GM18951 (cell line): ENCODE data around the gene DLGAP4.

Experiments used
- POLR2A ChIP-seq: IDR thresholded peaks from 4 replicates; pipeline ENCODE4 v1.6.1; 2011; ENCODE audit warnings: mild to moderate bottlenecking; ENCODE audit not compliant: insufficient read length, insufficient read depth; ENCODE audit errors: extremely low read depth
- in situ Hi-C: fragments of 300-500 bp; cut with MboI; formaldehyde crosslinking; loops from one replicate; pipeline ENCODE4 v1.12.0; 2022; ENCODE audit warnings: low sequenced_read_pairs, mixed read lengths, inconsistent platforms; ENCODE audit not compliant: unreplicated experiment

DLGAP4 gene

DNA sequence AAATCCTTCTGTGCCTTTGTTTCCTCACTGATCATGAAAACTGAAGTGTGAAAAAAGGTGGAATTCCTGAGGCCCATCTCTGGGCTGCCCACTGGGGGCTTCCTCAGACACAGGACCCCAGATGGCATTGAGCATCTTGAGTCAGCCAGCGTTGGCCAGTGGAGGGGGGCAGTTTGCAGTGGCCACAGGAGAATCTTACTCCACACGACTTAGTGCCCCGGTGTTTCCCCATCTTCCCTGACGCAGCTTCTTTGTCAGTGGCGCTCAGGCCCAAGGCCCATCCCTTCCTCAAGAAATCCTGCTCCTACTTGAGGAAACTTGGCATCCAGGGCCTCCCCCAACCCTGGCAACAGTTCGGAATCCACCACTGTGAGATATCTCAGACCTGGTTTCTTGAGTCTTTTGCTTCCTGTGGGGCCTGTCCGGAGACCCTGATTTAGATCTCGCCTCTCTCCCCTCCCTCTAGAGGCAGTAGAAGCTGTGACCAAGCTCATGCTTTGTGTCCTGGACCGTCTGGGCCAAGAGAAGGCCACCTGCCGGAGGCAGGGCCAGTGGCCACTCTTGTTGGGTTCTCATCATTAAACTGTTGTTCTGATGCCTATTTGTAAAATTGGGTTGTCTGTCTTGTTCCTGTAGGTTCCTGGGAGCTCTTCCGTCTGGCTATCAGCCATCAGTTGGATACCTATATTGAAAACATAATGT is 20.2 kb upstream of the DLGAP4 start:
- in situ Hi-C loops, result no loop called here
- TF ChIP-seq POLR2A, result no peak

DNA sequence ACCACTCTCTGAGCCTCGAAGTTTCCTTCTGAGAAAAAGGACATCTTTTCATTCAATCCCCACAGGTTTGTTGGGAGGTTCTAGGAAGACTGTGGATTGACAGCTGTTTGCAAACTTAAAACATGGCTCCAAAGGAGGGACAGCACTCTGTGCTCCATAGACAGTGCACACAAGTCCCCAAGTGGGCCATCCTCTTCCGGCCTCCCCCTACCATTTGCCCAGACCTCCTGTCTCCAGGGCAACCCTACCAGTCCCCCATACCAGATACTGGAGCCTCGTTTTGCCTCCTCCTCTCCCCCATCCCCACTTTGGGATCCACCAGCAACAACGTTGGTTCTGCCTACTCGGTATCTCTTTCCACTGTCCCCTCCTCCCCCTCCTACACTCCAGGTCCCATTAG is 8.5 kb upstream of the DLGAP4 start:
- TF ChIP-seq POLR2A, result no peak
- in situ Hi-C loops, result no loop called here

DNA sequence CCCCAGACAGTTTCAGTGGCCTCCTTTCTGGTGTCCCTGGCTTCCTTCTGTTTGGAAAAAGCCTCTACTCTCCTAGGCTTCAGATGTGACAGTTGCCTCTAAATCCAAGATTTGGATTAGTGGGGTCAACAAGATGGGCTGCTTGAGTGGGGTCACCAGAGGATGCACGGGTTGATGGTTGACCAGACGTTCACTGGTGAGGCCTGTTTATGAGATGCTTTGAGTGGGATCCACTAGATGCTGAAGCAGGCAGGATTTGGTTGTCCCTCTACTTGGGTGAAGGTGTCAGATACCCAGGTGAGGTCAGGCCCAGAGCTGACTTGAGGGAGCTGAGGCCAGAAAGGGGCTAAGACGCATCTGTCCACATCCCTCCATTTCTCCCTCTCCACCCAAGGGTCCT is 8.1 kb upstream of the DLGAP4 start:
- in situ Hi-C loops, result no loop called here
- TF ChIP-seq POLR2A, result no peak

DNA sequence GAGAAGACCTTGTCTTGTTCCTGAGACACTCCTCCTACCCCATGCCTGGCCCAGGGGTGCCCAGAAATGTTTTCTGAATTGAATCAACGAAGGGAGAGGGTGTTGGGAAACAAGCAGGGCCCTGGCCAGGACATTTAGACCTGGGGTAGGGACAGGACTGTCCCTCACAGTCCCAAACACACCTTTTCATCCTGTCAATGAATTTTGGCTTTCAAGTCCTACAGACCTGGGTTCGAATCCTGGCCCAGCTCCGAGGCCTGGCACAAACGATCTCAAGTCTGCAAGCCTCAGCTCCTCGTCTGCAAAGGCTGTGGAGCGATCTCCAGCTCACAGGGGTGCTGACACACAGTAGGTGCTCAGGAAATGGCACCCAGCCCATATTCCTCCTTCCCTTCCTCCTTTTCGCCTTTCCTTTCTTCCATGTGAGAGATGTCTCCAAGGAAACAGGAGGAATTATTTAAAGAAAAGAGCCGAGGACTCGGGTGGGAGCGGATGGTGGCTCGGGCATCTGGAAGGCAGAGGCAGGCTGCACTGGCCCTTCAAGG is 7.3 kb upstream of the DLGAP4 start:
- no peak for TF ChIP-seq POLR2A
- in situ Hi-C loops, result no loop called here

DNA sequence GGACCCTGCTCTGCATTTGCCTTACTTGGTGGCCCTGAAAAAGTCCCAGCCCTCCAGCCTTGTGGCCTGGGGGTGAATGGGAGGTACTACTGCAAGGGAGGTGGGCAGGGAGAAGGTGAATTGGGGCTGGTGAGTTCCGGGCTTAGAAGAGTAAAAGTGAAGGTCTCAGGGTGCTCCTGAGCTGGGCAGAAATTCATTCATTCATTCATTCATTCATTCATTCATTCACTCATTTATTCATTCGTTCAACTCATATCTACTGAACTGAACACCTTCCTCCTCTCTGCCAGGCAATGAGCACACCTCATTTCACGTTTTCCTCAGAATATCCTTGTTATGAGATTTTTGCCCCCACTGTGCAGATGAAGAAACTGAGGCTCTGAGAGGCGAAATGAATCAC is 6.7 kb upstream of the DLGAP4 start:
- in situ Hi-C loops, result no loop called here
- TF ChIP-seq POLR2A, result no peak

DNA sequence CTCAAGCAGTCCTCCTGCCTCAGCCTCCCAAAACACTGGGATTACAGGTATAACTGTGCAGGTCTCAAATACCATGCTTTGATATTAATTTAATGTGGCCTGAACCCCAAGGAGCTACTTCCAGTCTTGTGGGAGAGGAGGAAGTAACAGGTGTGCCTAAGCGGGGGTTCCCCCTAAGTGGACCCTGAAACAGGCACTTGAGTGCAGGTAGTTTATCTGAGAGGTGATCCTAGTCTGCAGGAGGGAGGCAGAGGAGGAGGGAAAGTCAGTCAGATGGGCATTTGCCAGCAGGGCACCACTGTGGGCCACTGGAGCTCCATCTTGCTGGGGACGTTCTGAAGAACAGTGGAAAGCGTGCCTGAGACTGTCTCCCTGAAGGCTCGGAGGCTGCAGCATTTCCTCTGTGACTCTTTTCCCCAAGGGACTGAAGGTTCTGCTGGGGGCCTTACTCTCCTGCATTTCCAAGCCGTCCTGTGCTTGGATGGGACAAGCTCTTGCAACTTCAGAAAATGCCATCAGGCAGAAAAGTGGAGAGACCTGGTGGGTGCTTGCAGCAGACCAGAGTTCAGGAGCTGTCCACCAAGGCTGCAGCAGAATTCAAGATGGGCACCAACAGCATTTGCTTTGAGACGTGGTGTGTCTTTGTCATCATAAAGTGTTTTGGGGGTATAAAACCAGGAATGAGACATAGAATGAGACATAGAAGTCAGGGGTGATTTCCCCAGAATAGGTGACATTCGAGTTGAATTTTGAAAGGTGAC is 4.6 kb upstream of the DLGAP4 start:
- in situ Hi-C loops, result no loop called here
- TF ChIP-seq POLR2A, result no peak

DNA sequence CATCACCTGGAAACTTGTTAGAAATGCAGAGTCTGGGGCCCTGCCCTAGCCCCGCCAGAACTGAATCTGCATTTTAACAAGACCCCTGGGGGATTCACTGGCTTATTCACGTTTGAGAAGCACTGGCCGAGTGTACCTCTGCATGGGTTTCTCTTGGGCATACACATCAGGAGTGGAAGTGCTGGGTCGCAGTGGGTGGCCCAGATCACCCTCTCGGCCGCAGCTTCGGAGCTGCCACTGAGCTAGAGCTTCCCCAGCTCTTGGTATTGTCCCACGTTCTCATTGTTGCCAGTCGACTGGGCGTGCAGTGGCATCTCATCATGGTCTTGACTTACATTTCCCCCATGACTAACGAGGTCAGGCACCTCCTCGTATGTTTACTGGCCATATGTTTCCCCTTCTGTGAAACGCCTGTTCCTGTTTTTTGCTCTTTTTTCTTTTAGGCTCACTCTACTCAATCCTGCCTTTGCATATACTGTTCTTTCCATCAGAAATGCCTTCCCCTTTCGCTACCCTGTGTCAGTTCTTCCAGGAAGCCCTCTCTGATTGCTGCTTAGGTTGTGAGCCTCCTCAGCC is 3.0 kb upstream of the DLGAP4 start:
- in situ Hi-C loops, result no loop called here
- TF ChIP-seq POLR2A, result no peak

DNA sequence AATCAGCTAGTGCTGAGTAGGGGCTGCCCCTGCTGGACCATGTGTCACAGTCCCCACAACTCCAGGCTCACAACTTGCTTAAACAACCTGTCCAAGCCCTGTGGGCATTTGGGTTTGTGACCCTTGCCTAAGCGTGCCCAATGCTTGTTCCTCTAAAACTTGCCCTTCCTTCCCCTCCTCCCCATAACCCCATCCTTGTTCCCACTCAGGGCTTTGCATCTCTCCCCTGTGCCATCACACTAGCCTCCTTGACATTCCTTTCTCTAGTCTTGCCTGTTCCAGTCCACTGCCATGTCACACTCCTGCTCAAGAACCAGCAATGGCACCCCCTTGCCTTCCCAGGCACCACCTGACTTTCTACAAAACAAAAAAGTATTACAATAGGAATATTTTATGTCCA is 2.3 kb upstream of the DLGAP4 start:
- in situ Hi-C loops, result no loop called here
- no peak for TF ChIP-seq POLR2A

DNA sequence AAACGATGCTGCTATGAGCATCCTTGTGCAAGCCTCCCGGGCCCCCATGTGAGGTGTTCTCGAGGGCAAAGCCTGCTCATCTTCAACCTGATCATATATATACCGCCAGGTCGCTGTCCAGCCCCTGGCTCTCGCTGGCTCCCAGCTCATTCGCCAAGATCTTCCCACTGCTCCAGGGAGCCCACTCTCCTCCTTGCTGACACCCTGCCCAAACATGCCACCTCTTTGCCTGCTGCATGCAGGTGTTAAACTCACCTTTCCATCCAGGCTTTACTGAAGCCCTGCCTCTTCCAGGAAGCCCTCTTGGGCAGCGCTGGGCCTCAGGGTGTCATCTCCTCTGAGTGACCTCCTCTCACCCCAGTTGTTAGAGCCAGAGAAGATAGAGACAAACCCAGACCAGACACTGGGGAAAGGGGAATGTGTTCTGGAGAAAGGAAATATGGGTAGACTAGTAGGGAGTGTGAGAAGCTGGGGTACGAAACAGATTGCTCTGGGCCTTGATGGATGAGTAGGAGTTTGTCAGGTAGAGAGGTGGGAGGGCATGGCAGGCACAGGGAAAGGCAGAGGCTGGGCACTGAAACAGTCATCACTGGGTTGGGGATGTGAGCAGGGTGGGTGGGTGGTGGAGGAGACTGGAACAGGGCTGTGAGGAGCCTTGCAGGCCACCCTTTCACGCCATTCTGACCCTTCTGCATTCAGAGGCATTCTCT is 1.2 kb upstream of the DLGAP4 start:
- in situ Hi-C loops, result no loop called here
- TF ChIP-seq POLR2A, result no peak

DNA sequence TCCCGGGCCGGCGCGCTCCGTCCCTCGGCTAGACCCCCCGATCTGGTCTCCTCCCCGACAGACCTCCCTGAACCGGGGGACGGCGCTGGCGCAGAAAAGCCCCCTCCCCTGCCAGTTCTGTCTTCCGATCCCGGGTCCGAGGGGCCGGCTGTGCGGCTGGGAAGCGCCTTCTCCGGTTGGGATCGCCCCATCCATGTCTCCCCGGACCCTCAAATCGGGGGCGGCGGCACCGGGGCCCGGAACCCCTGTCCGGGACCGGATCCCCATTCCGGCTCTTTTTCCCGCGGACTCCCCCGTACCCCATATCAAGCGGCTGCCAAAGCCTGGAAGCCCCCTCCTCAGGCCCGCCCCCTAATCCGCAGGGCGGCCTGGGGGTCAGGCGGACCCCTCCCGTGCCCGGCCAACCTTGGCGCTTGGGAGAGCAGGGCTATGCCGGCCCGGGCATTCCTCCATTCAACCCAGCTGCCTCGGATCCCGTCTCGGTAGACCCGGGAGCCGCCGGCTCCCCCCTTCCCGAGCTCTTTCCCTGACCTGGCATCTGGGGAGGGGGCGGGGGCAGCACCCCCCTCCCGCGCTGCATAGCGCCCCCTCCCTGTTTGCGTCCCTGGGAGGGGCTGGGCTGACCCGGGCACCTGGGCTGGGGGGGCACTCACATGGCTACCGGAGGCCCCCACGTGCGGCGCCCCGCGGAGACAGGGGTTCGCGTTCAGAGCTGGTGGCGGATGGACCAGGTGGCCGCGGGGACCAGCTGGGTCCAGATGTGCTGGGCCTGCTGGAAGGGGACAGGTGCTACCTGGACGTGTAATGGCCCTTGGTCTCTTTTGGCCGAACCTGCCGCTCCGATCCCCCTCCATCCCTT is 643 bp downstream of the DLGAP4 start:
- no peak for TF ChIP-seq POLR2A
- in situ Hi-C loops, result no loop called here

DNA sequence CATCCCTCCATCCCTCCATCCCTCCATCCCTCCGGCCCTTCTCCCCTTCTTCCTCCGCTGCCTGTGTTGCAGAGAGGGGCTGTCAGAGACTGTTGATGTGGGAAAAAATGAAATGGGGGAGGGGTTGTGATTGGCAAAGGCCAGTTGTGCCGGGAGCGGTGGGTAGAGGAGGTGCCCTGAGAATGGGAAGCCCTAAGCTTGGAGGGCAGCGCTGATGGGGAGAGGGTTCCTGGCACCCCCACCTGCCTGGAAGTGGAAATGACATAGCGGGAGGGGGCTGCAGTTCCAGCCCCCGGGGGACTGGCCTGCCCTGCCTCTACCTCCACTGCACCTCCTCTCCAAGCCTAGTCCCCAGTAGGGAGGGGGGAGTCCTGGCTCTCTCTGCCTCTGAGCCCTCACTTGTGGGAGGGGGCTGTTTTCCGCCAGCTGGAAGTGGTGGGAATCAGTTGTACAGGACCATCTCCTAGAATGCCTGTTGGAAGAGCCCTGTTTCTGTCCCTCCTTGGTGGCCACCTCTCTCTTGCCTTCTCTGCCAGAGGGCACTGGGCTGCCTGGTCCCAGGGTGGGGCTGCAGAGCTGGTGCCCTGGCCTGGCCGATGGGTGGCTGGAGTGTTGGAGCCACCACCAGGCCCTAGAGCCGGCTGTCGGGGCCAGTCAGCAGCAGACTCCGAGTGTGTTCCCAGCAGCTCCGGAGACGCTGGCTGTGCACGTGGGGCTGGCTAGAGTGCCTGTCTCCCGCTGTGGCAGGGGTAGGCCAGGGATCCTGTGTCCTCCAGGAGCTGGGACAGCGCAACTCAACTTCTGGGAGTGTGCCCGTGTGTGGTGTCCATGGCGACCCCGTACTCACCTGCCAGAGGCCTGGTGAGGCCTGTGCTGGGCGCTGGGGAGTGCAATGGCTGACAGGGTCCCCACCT is 1.5 kb downstream of the DLGAP4 start:
- no peak for TF ChIP-seq POLR2A
- in situ Hi-C loops, result no loop called here
